B cell (primary cell): ENCODE results near the gene RCBTB2. TPM values are rescaled to one million over a fixed set of nuclear protein-coding genes. Genes with fewer than 3 reads are reported as not detected.
A peak's percentile ranks its signal among the peaks of the same experiment; 100 is the strongest.

Experiments
- ATAC-seq: fragments of 200-7000 bp; cut with Tn5 transposase; one replicate; pipeline ENCODE4 v1.10.0; 2021; ENCODE audit warnings: low read depth, mild to moderate bottlenecking, moderate number of reproducible peaks, moderate library complexity
- CTCF ChIA-PET: fragments of 350-600 bp; sonication (Branson Sonifier 250); formaldehyde crosslinking; loops from one replicate; lab custom pipeline; 2021; ENCODE audit warnings: antibody characterized with exemption, inconsistent platforms; lab: Charles Lee
- POLR2A ChIA-PET: fragments of 350-600 bp; sonication (Branson Sonifier 250); formaldehyde crosslinking; loops from one replicate; lab custom pipeline; 2021; ENCODE audit warnings: antibody characterized with exemption; lab: Charles Lee
- DNase-seq: peaks from one replicate; pipeline ENCODE4 v3.0.0; 2013
- H2AFZ ChIP-seq: 2 replicates; pipeline ENCODE4 v1.6.1; 2012; ENCODE audit warnings: mild to moderate bottlenecking, low read depth, low read length; ENCODE audit not compliant: insufficient read depth, poor library complexity, severe bottlenecking
- H3K27ac ChIP-seq, 2 donors: 1 replicate in 1 of 2; 2 replicates in 1 of 2; pipeline ENCODE4 v1.5.1; 2012 to 2013; ENCODE audit warnings: low read length in 2 of 2, mild to moderate bottlenecking in 2 of 2, moderate library complexity in 1 of 2
- H3K27me3 ChIP-seq, 4 experiments: fragments of 200-600 bp in 1 of 4; sonication (generic) in 1 of 4; replicated peaks in 1 of 4; 1 replicate in 2 of 4; 2 replicates in 2 of 4; pipeline versions ENCODE4 v1.6.1 to v1.7.0; 2013 to 2016; ENCODE audit warnings: low read length in 3 of 4, mild to moderate bottlenecking in 2 of 4, mixed read lengths in 1 of 4, moderate library complexity in 1 of 4; ENCODE audit not compliant: insufficient read depth in 4 of 4, control insufficient read depth in 3 of 4; ENCODE audit errors: control extremely low read depth in 1 of 4
- H3K36me3 ChIP-seq, 2 experiments: replicated peaks in 1 of 2; 1 replicate in 1 of 2; 2 replicates in 1 of 2; pipeline versions ENCODE4 v1.6.1 to v1.7.1; 2013; ENCODE audit warnings: low read length in 1 of 2; ENCODE audit not compliant: insufficient read depth in 2 of 2, control insufficient read depth in 1 of 2; ENCODE audit errors: control extremely low read depth in 1 of 2, extremely low read depth in 1 of 2
- H3K4me1 ChIP-seq, 2 donors: fragments of 200-600 bp in 1 of 2; sonication (generic) in 1 of 2; 1 replicate in 1 of 2; 2 replicates in 1 of 2; pipeline versions ENCODE4 v1.5.1 to v1.6.1; 2013 to 2017; ENCODE audit warnings: low read length in 2 of 2; ENCODE audit not compliant: control insufficient read depth in 2 of 2, insufficient read depth in 2 of 2
- H3K4me2 ChIP-seq: replicated peaks from 2 replicates; pipeline ENCODE3; 2012; ENCODE audit warnings: mild to moderate bottlenecking, low read depth, low read length; ENCODE audit not compliant: poor library complexity, severe bottlenecking
- H3K4me3 ChIP-seq, 5 experiments: fragments of 200-600 bp in 1 of 5; sonication (generic) in 1 of 5; 1 replicate in 3 of 5; 2 replicates in 2 of 5; pipeline versions ENCODE4 v1.5.1 to v1.7.0; 2011 to 2016; ENCODE audit warnings: low read length in 4 of 5, mild to moderate bottlenecking in 4 of 5, low read depth in 2 of 5, control low read depth in 1 of 5, moderate library complexity in 1 of 5; ENCODE audit not compliant: insufficient read depth in 1 of 5; ENCODE audit errors: control extremely low read depth in 1 of 5, extremely low read depth in 1 of 5
- H3K79me2 ChIP-seq: fragments of 200-600 bp; sonication (generic); one replicate; pipeline ENCODE4 v1.6.0; 2016; ENCODE audit warnings: low read length; ENCODE audit not compliant: control insufficient read depth, insufficient read depth
- H3K9ac ChIP-seq: fragments of 200-600 bp; sonication (generic); 2 replicates; pipeline ENCODE4 v1.6.1; 2017; ENCODE audit warnings: mild to moderate bottlenecking, low read length, moderate library complexity
- H3K9me3 ChIP-seq, 3 donors: one replicate each; pipeline versions ENCODE4 v1.6.1 to v1.7.1; 2013; ENCODE audit warnings: low read length in 2 of 3; ENCODE audit not compliant: control insufficient read depth in 2 of 3, insufficient read depth in 1 of 3; ENCODE audit errors: control extremely low read depth in 1 of 3
- H4K20me1 ChIP-seq: 2 replicates; pipeline ENCODE4 v1.6.0; 2012; ENCODE audit warnings: mild to moderate bottlenecking, low read length; ENCODE audit not compliant: insufficient read depth, control insufficient read depth, poor library complexity, severe bottlenecking
- H3K27ac Mint-ChIP-seq: one replicate; pipeline ENCODE4 v1.8.0; 2021; ENCODE audit warnings: mixed read lengths
- H3K27me3 Mint-ChIP-seq: one replicate; pipeline ENCODE4 v1.8.0; 2021; ENCODE audit warnings: mixed read lengths
- H3K4me1 Mint-ChIP-seq: one replicate; pipeline ENCODE4 v1.8.0; 2021; ENCODE audit warnings: mixed read lengths
- H3K4me3 Mint-ChIP-seq: one replicate; pipeline ENCODE4 v1.8.0; 2021; ENCODE audit warnings: mixed read lengths
- H3K9me3 Mint-ChIP-seq: one replicate; pipeline ENCODE4 v1.8.0; 2022; ENCODE audit warnings: mixed read lengths; ENCODE audit not compliant: insufficient read depth
- CTCF ChIP-seq: fragments of 200-600 bp; IDR thresholded peaks from one replicate; pipeline ENCODE4 v1.8.0; 2022; ENCODE audit warnings: antibody characterized with exemption, mild to moderate bottlenecking
- EZH2 ChIP-seq: IDR thresholded peaks from 2 replicates; pipeline ENCODE4 v1.6.1; 2012; ENCODE audit warnings: borderline replicate concordance, low read depth, mild to moderate bottlenecking, moderate library complexity, low read length; ENCODE audit not compliant: insufficient read depth, poor library complexity, severe bottlenecking
- WGBS: methylation state at CpG from one replicate; pipeline ENCODE4 v1.1.5; 2013; ENCODE audit warnings: missing lambda C conversion rate; ENCODE audit not compliant: insufficient coverage; 5-methylcytosine and 5-hydroxymethylcytosine counted together
- intact Hi-C: fragments of 100-400 bp; cut with micrococcal nuclease; formaldehyde crosslinking; loops from one replicate; pipeline ENCODE4 v1.10.0; 2022
- polyA plus RNA-seq: library from polyadenylated mRNA; depleted of rRNA; stranded (reverse); fragments of >200 nt; gene quantifications from 2 replicates; pipeline ENCODE4 v1.2.3, GENCODE V29; 2012
- total RNA-seq, 2 donors: library from RNA; stranded (reverse); fragments of 120-200 nt in 1 of 2; gene quantifications; 1 replicate in 1 of 2; 2 replicates in 1 of 2; pipeline versions ENCODE4 v1.2.3 to v1.2.4, GENCODE V29; 2013 to 2022

The RCBTB2 gene
- total and polyA plus RNA-seq, 2 donors (not counting 1 experiment from before 2014, with no cell fraction given) = 1.4 to 2.7 TPM

GRCh38 chr13:48490241-48490640, 42.6 kb downstream of the RCBTB2 start:
- H3K4me3 Mint-ChIP-seq = no peak overlapping the region
- no CpG with 5 or more reads among the region's 3 CpGs for WGBS
- no peaks in the 10 kb centered on the region for H4K20me1 ChIP-seq
- H3K4me1 ChIP-seq = peaks cover 53 to 57% of the 10 kb centered on the region in 2 donors
- H3K27ac ChIP-seq = no peak overlapping the region
- no peak overlapping the region for H3K4me2 ChIP-seq
- TF ChIP-seq CTCF = no peak
- TF ChIP-seq EZH2 = no peak
- no peaks in the 10 kb centered on the region for H3K79me2 ChIP-seq
- ATAC-seq (no peak), DNase-seq (no peak)
- no peak overlapping the region for H3K4me3 ChIP-seq
- ChIA-PET POLR2A (no interaction called here), CTCF (interaction anchor here (0.8 kb wide), 1 partner anchor 16 kb away, joined by 4 read pairs; no protein-coding TSS in a partner anchor)
- intact Hi-C loops = loop anchor here (5.0 kb wide), 1 partner anchor 487 kb away; the partner anchor contains the start of gene FNDC3A
- H3K9me3 ChIP-seq = peaks cover 0 to 9% (median 3%) of the 10 kb centered on the region in 3 donors
- no peaks in the 10 kb centered on the region for H3K9me3 Mint-ChIP-seq
- H3K36me3 ChIP-seq = no peaks in the 10 kb centered on the region
- H3K27ac Mint-ChIP-seq = no peak overlapping the region
- no peaks in the 10 kb centered on the region for H3K27me3 ChIP-seq
- no peak overlapping the region for H2AFZ ChIP-seq
- H3K9ac ChIP-seq = no peak overlapping the region
- peaks cover 34% of the 10 kb centered on the region for H3K4me1 Mint-ChIP-seq
- no peaks in the 10 kb centered on the region for H3K27me3 Mint-ChIP-seq

GRCh38 chr13:48489666-48490065, 43.2 kb downstream of the RCBTB2 start:
- H3K4me3 ChIP-seq = no peak overlapping the region
- H3K9me3 ChIP-seq = peaks cover 0 to 9% (median 3%) of the 10 kb centered on the region in 3 donors
- CTCF ChIA-PET = interaction anchor here (0.9 kb wide), 1 partner anchor 91 kb away, joined by 3 read pairs; no protein-coding TSS in a partner anchor
- Mint-ChIP-seq H3K27me3 (no peaks in the 10 kb centered on the region), H3K27ac (no peak overlapping the region), H3K4me3 (no peak overlapping the region), H3K4me1 (peaks cover 34% of the 10 kb centered on the region), H3K9me3 (no peaks in the 10 kb centered on the region)
- POLR2A ChIA-PET = interaction anchor here (1.2 kb wide), 1 partner anchor 43 kb away, joined by 4 read pairs; the partner anchor contains the start of gene RCBTB2
- ATAC-seq (no peak), DNase-seq (no peak)
- H3K27me3 ChIP-seq = no peaks in the 10 kb centered on the region
- H2AFZ ChIP-seq = no peak overlapping the region
- H3K4me2 ChIP-seq = peak overlapping the region; percentile 36
- TF ChIP-seq CTCF = no peak
- no peak for TF ChIP-seq EZH2
- intact Hi-C loops = loop anchor here (5.0 kb wide), 1 partner anchor 488 kb away; the partner anchor contains the start of gene FNDC3A
- peaks cover 53 to 57% of the 10 kb centered on the region in 2 donors for H3K4me1 ChIP-seq
- no peak overlapping the region for H3K9ac ChIP-seq
- H3K36me3 ChIP-seq = no peaks in the 10 kb centered on the region
- no peak overlapping the region for H3K27ac ChIP-seq
- H3K79me2 ChIP-seq = no peaks in the 10 kb centered on the region
- H4K20me1 ChIP-seq = no peaks in the 10 kb centered on the region
